ENCODE measurements around the gene LPIN1. TPM values are rescaled to one million over a fixed set of nuclear protein-coding genes. Genes with fewer than 3 reads are reported as not detected.

The LPIN1 gene
- total and polyA plus RNA-seq, 2 of the 13 experiments (the other 11 are each of a cell fraction or from before 2014, with no cell fraction given): 9.7 to 19.4 TPM

- TF ChIP-seq USF2 (IDR thresholded peaks at IDR 0.05; ENCODE audit: low read depth, low read length) (no peak), USF2 (CRISPR knock-in tag; IDR thresholded peaks at IDR 0.05; ENCODE audit: borderline replicate concordance) (no peak), ZNF609 (CRISPR knock-in tag; IDR thresholded peaks at IDR 0.05; ENCODE audit: borderline replicate concordance) (peak; percentile 74; the same call in 1 of the 2 replicates), KDM1A (CRISPR knock-in tag; IDR thresholded peaks at IDR 0.05) (no peak), JUNB (CRISPR knock-in tag; IDR thresholded peaks at IDR 0.05; ENCODE audit: borderline replicate concordance) (no peak), ZNF407 (CRISPR knock-in tag; IDR thresholded peaks at IDR 0.05; ENCODE audit: not compliant biosample characterization) (no peak), ZBTB21 (CRISPR knock-in tag; IDR thresholded peaks at IDR 0.05) (no peak), ZNF274 (CRISPR knock-in tag; IDR thresholded peaks at IDR 0.05) (no peak), ZNF460 (CRISPR knock-in tag; IDR thresholded peaks at IDR 0.05; ENCODE audit: borderline replicate concordance) (no peak; the same call in 1 of the 2 replicates), ZNF768 (CRISPR knock-in tag; IDR thresholded peaks at IDR 0.05) (no peak), FOXA3 (CRISPR knock-in tag; IDR thresholded peaks at IDR 0.05) (peak; percentile 92), PHF8 (CRISPR knock-in tag; IDR thresholded peaks at IDR 0.05) (no peak), ZNF709 (CRISPR knock-in tag; IDR thresholded peaks at IDR 0.05) (no peak), ZNF784 (CRISPR knock-in tag; IDR thresholded peaks at IDR 0.05; ENCODE audit: borderline replicate concordance) (no peak)
These were observed 72.8 kb downstream of the LPIN1 start (continued) for GRCh38 chr2:11819235-11819729.
